ENCODE measurements around the gene ZNF277. TPM values are rescaled to one million over a fixed set of nuclear protein-coding genes. Genes with fewer than 3 reads are reported as not detected.
"Not testable (repeated sequence)": the region's sequence is repeated elsewhere in the genome, so short reads cannot be mapped to it uniquely, and the experiment has no call there.

ZNF277 gene
- total RNA-seq, 4 donors from 2014 or later, result 18.3 to 25.6 (median 19.5) TPM

- H3K9me3 ChIP-seq, result no peaks in the 10 kb centered on the region
- no peak overlapping the region for H3K4me3 ChIP-seq
- no peak for TF ChIP-seq POLR2A (IDR thresholded peaks at IDR 0.05)
- TF ChIP-seq, protein P1, sequence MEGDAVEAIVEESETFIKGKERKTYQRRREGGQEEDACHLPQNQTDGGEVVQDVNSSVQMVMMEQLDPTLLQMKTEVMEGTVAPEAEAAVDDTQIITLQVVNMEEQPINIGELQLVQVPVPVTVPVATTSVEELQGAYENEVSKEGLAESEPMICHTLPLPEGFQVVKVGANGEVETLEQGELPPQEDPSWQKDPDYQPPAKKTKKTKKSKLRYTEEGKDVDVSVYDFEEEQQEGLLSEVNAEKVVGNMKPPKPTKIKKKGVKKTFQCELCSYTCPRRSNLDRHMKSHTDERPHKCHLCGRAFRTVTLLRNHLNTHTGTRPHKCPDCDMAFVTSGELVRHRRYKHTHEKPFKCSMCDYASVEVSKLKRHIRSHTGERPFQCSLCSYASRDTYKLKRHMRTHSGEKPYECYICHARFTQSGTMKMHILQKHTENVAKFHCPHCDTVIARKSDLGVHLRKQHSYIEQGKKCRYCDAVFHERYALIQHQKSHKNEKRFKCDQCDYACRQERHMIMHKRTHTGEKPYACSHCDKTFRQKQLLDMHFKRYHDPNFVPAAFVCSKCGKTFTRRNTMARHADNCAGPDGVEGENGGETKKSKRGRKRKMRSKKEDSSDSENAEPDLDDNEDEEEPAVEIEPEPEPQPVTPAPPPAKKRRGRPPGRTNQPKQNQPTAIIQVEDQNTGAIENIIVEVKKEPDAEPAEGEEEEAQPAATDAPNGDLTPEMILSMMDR (IDR thresholded peaks at IDR 0.05), result no peak
- no peak overlapping the region for H3K27ac ChIP-seq
- no peaks in the 10 kb centered on the region for H3K36me3 ChIP-seq
- no peaks in the 10 kb centered on the region for H3K4me1 ChIP-seq
- no peaks in the 10 kb centered on the region for H3K27me3 ChIP-seq
- no peak for DNase-seq
These were observed 32.5 kb downstream of the ZNF277 start for GRCh38 chr7:112238852-112239610.

DNA sequence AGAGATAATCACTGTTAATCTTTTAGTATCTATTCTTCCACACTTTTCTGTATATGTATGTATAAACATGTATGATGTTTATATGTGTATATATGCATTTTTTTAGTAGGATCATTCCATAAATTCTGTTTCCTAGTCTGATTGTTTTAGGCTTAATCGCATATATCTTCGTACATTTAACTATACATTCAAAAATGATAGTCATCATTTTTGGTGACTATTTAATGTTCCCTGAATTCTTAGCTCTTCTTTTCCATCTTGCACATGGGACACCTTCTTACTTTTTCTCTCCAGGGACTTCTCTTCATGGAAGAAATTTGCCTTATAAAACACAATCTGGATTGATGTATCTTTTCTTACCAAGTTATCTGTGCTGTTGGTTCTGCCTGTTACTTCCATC, 42.1 kb downstream of the ZNF277 start:
- Histone ChIP-seq H3K27ac (no peak overlapping the region), H3K4me1 (no peaks in the 10 kb centered on the region), H3K27me3 (no peaks in the 10 kb centered on the region), H3K36me3 (no peaks in the 10 kb centered on the region), H3K4me3 (no peak overlapping the region), H3K9me3 (no peaks in the 10 kb centered on the region)
- TF ChIP-seq, protein P1 (IDR thresholded peaks at IDR 0.05), result no peak
- no peak for TF ChIP-seq POLR2A (IDR thresholded peaks at IDR 0.05)
- no peak for DNase-seq

GRCh38 chr7:112249967-112250366, 43.5 kb downstream of the ZNF277 start:
- H3K27me3 ChIP-seq, H3K9me3 ChIP-seq, H3K27ac ChIP-seq, H3K36me3 ChIP-seq, H3K4me1 ChIP-seq, H3K4me3 ChIP-seq, DNase-seq: not testable (repeated sequence)

GRCh38 chr7:112252141-112252540, 45.6 kb downstream of the ZNF277 start:
- Histone ChIP-seq H3K4me1 (no peaks in the 10 kb centered on the region), H3K27ac (no peak overlapping the region), H3K36me3 (no peaks in the 10 kb centered on the region), H3K4me3 (no peak overlapping the region), H3K27me3 (no peaks in the 10 kb centered on the region), H3K9me3 (no peaks in the 10 kb centered on the region)
- no peak for DNase-seq
- no peak for TF ChIP-seq POLR2A (IDR thresholded peaks at IDR 0.05)
- TF ChIP-seq, protein P1 (IDR thresholded peaks at IDR 0.05), result no peak

GRCh38 chr7:112252691-112253090, 46.2 kb downstream of the ZNF277 start:
- Histone ChIP-seq H3K4me3 (no peak overlapping the region), H3K36me3 (no peaks in the 10 kb centered on the region), H3K27ac (no peak overlapping the region), H3K9me3 (no peaks in the 10 kb centered on the region), H3K4me1 (no peaks in the 10 kb centered on the region), H3K27me3 (no peaks in the 10 kb centered on the region)
- DNase-seq, result no peak
- TF ChIP-seq, protein P1 (IDR thresholded peaks at IDR 0.05), result no peak
- TF ChIP-seq POLR2A (IDR thresholded peaks at IDR 0.05), result no peak

DNA sequence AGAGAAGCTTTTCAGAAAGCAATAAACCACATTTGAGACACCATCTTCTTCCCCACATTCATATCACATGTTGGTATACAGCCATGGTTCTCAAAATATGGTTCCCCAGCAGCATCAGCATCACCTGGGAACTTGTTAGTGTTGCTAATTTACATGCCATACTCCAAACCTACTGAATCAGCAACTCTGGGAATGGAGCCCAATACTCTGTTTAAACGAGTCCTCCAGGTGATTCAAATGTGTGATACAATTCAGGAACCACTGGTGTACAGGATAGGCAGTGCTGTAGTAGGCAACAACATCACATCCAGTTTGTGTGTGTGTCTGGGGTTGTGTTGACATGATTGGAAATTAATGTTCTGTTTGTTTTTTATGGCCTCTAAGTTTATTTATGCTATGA, 47.7 kb downstream of the ZNF277 start:
- Histone ChIP-seq H3K36me3 (no peaks in the 10 kb centered on the region), H3K27ac (no peak overlapping the region), H3K27me3 (no peaks in the 10 kb centered on the region), H3K9me3 (no peaks in the 10 kb centered on the region), H3K4me1 (no peaks in the 10 kb centered on the region), H3K4me3 (no peak overlapping the region)
- DNase-seq, result no peak
- no peak for TF ChIP-seq POLR2A (IDR thresholded peaks at IDR 0.05)
- TF ChIP-seq, protein P1 (IDR thresholded peaks at IDR 0.05), result no peak
